Endothelial cell (in vitro differentiated cells): ENCODE data around the gene KCNH8. TPM values are rescaled to one million over a fixed set of nuclear protein-coding genes. Genes with fewer than 3 reads are reported as not detected.

ENCODE experiments used
- DNase-seq: peaks from one replicate; pipeline ENCODE4 v3.0.0; 2021; ENCODE audit warnings: low spot score
- H3K27ac Mint-ChIP-seq: one replicate; pipeline ENCODE4 v1.8.0; 2021; ENCODE audit warnings: mixed read lengths, inconsistent platforms; ENCODE audit not compliant: unreplicated experiment
- H3K27me3 Mint-ChIP-seq: one replicate; pipeline ENCODE4 v1.8.0; 2021; ENCODE audit warnings: mild to moderate bottlenecking, moderate library complexity, mixed read lengths, inconsistent platforms; ENCODE audit not compliant: unreplicated experiment
- H3K36me3 Mint-ChIP-seq: one replicate; pipeline ENCODE4 v1.8.0; 2021; ENCODE audit warnings: mild to moderate bottlenecking, low read depth, mixed read lengths, inconsistent platforms; ENCODE audit not compliant: unreplicated experiment
- H3K4me1 Mint-ChIP-seq: one replicate; pipeline ENCODE4 v1.8.0; 2021; ENCODE audit warnings: mild to moderate bottlenecking, mixed read lengths, inconsistent platforms; ENCODE audit not compliant: unreplicated experiment
- H3K4me3 Mint-ChIP-seq: one replicate; pipeline ENCODE4 v1.8.0; 2021; ENCODE audit warnings: mild to moderate bottlenecking, mixed read lengths, inconsistent platforms; ENCODE audit not compliant: unreplicated experiment
- H3K9me3 Mint-ChIP-seq: one replicate; pipeline ENCODE4 v1.8.0; 2021; ENCODE audit warnings: mixed read lengths, inconsistent platforms; ENCODE audit not compliant: unreplicated experiment
- total RNA-seq: library from RNA; stranded (reverse); fragmentation: NEBNext Ultra II Directional; extraction: Animal tissue kit (Norgen Biotek cat#: 25700); gene quantifications from one replicate; pipeline ENCODE4 v1.2.1, GENCODE V29; 2021; ENCODE audit not compliant: unreplicated experiment
- TF ChIP-seq, protein P1 (sequence below): fragments of 200-600 bp; sonication (generic); IDR thresholded peaks from one replicate; pipeline ENCODE4 v1.5.0; 2021; ENCODE audit warnings: antibody characterized with exemption; ENCODE audit not compliant: unreplicated experiment

KCNH8 gene
- total RNA-seq, 1 donor from 2014 or later = 1.3 TPM

DNA sequence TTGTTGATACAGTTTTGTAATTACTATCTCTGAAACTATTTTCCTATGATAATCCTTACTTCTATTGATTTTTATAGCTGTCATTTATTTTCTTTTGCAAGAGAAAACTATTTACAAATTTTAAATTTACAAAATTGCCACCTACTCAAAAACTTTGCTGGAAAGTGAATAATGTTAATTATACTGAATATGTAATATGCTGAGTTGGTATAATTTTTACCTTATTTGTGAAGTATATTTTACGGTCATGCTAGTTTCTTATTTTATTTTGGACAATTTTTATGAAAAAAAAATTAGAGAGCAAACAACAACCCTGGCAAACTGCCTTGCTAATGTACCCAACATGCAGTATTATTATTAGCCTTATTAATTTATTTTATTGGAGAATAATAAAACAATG lies 2.9 kb downstream of the KCNH8 start:
- no peak for DNase-seq
- H3K4me3 Mint-ChIP-seq = no peak overlapping the region
- peaks cover 12% of the 10 kb centered on the region for H3K4me1 Mint-ChIP-seq
- H3K27ac Mint-ChIP-seq = no peak overlapping the region
- peaks cover 11% of the 10 kb centered on the region for H3K27me3 Mint-ChIP-seq
- peaks cover 7% of the 10 kb centered on the region for H3K36me3 Mint-ChIP-seq
- TF ChIP-seq, protein P1, sequence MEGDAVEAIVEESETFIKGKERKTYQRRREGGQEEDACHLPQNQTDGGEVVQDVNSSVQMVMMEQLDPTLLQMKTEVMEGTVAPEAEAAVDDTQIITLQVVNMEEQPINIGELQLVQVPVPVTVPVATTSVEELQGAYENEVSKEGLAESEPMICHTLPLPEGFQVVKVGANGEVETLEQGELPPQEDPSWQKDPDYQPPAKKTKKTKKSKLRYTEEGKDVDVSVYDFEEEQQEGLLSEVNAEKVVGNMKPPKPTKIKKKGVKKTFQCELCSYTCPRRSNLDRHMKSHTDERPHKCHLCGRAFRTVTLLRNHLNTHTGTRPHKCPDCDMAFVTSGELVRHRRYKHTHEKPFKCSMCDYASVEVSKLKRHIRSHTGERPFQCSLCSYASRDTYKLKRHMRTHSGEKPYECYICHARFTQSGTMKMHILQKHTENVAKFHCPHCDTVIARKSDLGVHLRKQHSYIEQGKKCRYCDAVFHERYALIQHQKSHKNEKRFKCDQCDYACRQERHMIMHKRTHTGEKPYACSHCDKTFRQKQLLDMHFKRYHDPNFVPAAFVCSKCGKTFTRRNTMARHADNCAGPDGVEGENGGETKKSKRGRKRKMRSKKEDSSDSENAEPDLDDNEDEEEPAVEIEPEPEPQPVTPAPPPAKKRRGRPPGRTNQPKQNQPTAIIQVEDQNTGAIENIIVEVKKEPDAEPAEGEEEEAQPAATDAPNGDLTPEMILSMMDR = no peak
- H3K9me3 Mint-ChIP-seq = no peaks in the 10 kb centered on the region

DNA sequence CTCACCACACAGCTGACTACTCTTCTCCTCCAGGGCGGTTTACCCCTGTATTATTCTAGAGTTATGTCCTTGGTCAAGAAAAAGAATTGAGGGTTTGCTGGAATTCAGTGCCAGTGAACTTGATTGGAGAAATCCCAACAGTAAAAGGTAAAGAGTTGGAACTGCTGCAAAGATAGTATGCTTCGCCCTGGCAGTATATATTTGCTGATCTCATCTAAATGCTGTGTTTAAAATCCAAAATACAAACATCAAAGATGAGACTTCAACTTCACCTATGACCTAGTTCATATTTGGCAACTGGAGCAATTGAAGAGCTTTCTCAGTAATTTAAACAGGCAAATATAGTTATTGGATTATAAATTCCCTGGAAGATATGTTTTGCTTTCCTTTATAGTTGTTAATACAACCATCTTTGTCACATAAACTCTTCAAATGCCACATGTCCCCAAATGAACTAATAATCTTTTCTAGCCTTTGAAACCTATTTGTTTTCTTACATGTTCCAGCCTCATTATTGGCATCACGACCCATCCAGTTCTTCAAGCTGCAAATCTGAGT lies 6.5 kb downstream of the KCNH8 start:
- H3K9me3 Mint-ChIP-seq = no peaks in the 10 kb centered on the region
- H3K36me3 Mint-ChIP-seq = no peaks in the 10 kb centered on the region
- TF ChIP-seq, protein P1 = no peak
- DNase-seq = no peak
- H3K4me1 Mint-ChIP-seq = no peaks in the 10 kb centered on the region
- H3K4me3 Mint-ChIP-seq = no peak overlapping the region
- H3K27ac Mint-ChIP-seq = no peak overlapping the region
- no peaks in the 10 kb centered on the region for H3K27me3 Mint-ChIP-seq

DNA sequence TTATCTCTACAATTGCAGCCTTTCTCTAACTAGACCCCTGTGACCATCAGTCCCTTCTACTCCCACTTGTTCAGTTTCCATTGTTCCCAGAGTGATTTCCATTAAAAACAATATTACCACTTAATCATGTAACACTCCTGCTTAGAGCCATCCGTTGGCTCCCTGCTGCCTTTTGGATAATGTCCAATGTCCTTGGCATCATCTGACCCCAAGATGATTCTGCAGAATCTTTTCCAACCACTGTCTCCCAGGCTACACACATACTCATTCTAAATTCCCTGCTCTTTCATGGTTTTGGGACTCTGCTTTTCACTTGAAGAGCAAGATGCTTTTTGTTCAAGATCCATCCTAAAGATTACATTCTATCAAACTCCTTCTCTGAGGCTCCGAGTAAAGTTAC lies 7.1 kb downstream of the KCNH8 start:
- no peak for DNase-seq
- no peaks in the 10 kb centered on the region for H3K36me3 Mint-ChIP-seq

DNA sequence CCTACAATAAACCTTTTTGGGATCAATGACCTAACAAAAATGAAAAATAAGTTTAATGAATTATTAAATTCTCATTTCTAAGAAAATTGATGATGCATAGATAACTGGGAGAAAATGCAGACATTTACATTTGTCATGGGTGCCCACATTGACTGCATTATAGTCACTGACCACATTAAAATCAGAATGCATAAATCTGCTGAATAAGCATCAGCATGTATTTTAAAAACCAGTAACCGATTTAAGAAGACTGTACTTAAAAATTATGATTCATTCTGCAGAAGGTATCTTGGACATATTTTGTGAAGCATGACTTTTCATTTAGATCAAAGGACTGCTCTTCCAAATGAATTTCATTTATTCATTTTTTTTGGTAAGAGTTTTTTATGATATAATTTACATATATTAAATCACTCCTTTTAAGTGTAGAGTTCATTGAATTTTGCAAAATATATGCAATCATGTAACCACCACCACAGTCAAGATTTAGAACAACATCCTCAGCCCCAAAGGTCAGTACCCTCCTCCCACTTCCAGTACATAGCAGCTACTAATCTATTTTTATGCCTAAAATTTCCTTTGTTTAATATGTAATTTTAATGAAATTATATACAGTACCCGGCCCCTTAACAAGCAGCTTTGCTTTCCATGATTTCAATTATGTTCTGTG lies 11.8 kb downstream of the KCNH8 start:
- Mint-ChIP-seq H3K4me1 (no peaks in the 10 kb centered on the region), H3K9me3 (no peaks in the 10 kb centered on the region), H3K27me3 (no peaks in the 10 kb centered on the region), H3K27ac (no peak overlapping the region), H3K4me3 (no peak overlapping the region), H3K36me3 (no peaks in the 10 kb centered on the region)
- DNase-seq = no peak
- TF ChIP-seq, protein P1 = no peak

More for the DNA sequence above, 7.1 kb downstream of the KCNH8 start:
- Mint-ChIP-seq H3K27ac (no peak overlapping the region), H3K9me3 (no peaks in the 10 kb centered on the region), H3K4me1 (no peaks in the 10 kb centered on the region), H3K4me3 (no peak overlapping the region), H3K27me3 (no peaks in the 10 kb centered on the region)
- TF ChIP-seq, protein P1 = no peak

DNA sequence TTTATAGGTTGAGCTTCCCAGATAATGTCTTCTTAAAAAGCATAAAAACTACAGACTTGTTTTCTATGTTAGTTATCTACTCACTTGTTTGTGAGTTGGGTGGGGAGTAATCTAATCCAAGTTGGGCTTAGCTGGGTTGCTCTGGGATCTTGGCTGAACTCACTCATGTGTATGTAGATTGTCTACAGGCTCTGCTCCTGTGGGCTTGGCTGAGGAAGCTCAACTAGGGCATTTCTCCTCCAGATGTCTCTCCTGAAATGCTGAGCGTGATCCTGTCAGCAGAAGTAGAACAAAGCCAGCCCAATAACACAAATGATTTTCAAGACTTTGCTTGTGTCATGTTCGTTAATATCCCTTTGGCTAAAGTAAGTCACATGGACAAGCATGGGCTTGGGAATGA lies 17.3 kb downstream of the KCNH8 start:
- no peak for DNase-seq
- Mint-ChIP-seq H3K4me1 (no peaks in the 10 kb centered on the region), H3K27ac (no peak overlapping the region), H3K27me3 (no peaks in the 10 kb centered on the region), H3K36me3 (no peaks in the 10 kb centered on the region), H3K9me3 (no peaks in the 10 kb centered on the region), H3K4me3 (no peak overlapping the region)
- TF ChIP-seq, protein P1 = no peak
